HEK293 (cell line): ENCODE data around the gene GTF2F2.

ENCODE experiments used
- CTCF ChIA-PET: fragments of 350-600 bp; formaldehyde crosslinking; extraction: SDS; loops from one replicate; lab custom pipeline; 2021; ENCODE audit warnings: antibody characterized with exemption; lab: Yijun Ruan, JAX
- POLR2A ChIA-PET: fragments of 300-600 bp; formaldehyde crosslinking; extraction: SDS; loops from one replicate; lab custom pipeline; 2020; ENCODE audit warnings: antibody characterized with exemption, inconsistent platforms; lab: Yijun Ruan, JAX
- H3K27ac ChIP-seq: fragments of 200-500 bp; sonication (Bioruptor generic); 2 replicates; pipeline ENCODE4 v1.5.1; 2014; ENCODE audit warnings: low read depth, low read length, control low read depth, inconsistent platforms; ENCODE audit errors: extremely low read depth
- H3K36me3 ChIP-seq, 2 experiments: fragments of 200-500 bp in 1 of 2; sonication (Bioruptor generic) in 1 of 2; 1 replicate in 1 of 2; 2 replicates in 1 of 2; pipeline ENCODE4 v1.5.1; 2014 to 2017; ENCODE audit warnings: inconsistent platforms in 2 of 2, low read length in 2 of 2; ENCODE audit not compliant: control insufficient read depth in 2 of 2, insufficient read depth in 1 of 2
- H3K4me1 ChIP-seq: fragments of 200-500 bp; sonication (Bioruptor generic); 2 replicates; pipeline ENCODE4 v1.5.1; 2014; ENCODE audit warnings: mild to moderate bottlenecking, low read length, inconsistent platforms; ENCODE audit not compliant: control insufficient read depth, insufficient read depth
- H3K4me3 ChIP-seq: 2 replicates; pipeline ENCODE4 v1.5.1; 2011; ENCODE audit warnings: low read depth, mild to moderate bottlenecking, control low read depth, low read length, moderate library complexity
- H3K9me3 ChIP-seq: fragments of 200-500 bp; sonication (Bioruptor generic); 2 replicates; pipeline ENCODE4 v1.5.1; 2014; ENCODE audit warnings: low read depth, low read length, inconsistent platforms; ENCODE audit not compliant: control insufficient read depth, insufficient read depth
- FEZF1 ChIP-seq: fragments of 450-650 bp; formaldehyde crosslinking; IDR thresholded peaks from 2 replicates; pipeline ENCODE4 v1.5.1; 2016; ENCODE audit warnings: missing biosample characterization, missing genetic modification characterization
- GLI4 ChIP-seq: fragments of 450-650 bp; formaldehyde crosslinking; IDR thresholded peaks from 2 replicates; pipeline ENCODE4 v1.5.1; 2016; ENCODE audit warnings: missing biosample characterization, missing genetic modification characterization
- HIC1 ChIP-seq: fragments of 450-650 bp; formaldehyde crosslinking; IDR thresholded peaks from 2 replicates; pipeline ENCODE4 v1.5.1; 2016; ENCODE audit warnings: missing biosample characterization, missing genetic modification characterization
- PRDM1 ChIP-seq: fragments of 450-650 bp; formaldehyde crosslinking; IDR thresholded peaks from 2 replicates; pipeline ENCODE4; 2016; ENCODE audit warnings: missing biosample characterization, missing genetic modification characterization
- PRDM6 ChIP-seq: fragments of 450-650 bp; formaldehyde crosslinking; IDR thresholded peaks from 2 replicates; pipeline ENCODE4 v1.5.1; 2017; ENCODE audit warnings: missing biosample characterization, missing genetic modification characterization
- TRIM28 ChIP-seq: IDR thresholded peaks from 2 replicates; pipeline ENCODE4 v1.6.1; 2011; ENCODE audit warnings: low read length, control low read depth, borderline replicate concordance
- ZBTB11 ChIP-seq: fragments of 450-650 bp; formaldehyde crosslinking; conservative IDR thresholded peaks from 2 replicates; pipeline ENCODE4 v1.5.1; 2016; ENCODE audit warnings: low read depth, missing biosample characterization, missing genetic modification characterization
- ZNF280C ChIP-seq: fragments of 450-650 bp; formaldehyde crosslinking; IDR thresholded peaks from 2 replicates; pipeline ENCODE4 v1.5.1; 2016; ENCODE audit warnings: missing biosample characterization, missing genetic modification characterization
- ZNF600 ChIP-seq: fragments of 450-650 bp; formaldehyde crosslinking; IDR thresholded peaks from 2 replicates; pipeline ENCODE4 v1.5.1; 2016; ENCODE audit warnings: missing biosample characterization, missing genetic modification characterization
- ZNF654 ChIP-seq: fragments of 450-650 bp; formaldehyde crosslinking; IDR thresholded peaks from 2 replicates; pipeline ENCODE4 v1.5.1; 2016; ENCODE audit warnings: low read depth, missing biosample characterization, missing genetic modification characterization
- ZNF660 ChIP-seq: fragments of 450-650 bp; IDR thresholded peaks from 2 replicates; pipeline ENCODE4 v1.5.1; 2018; ENCODE audit warnings: missing biosample characterization, mild to moderate bottlenecking, missing genetic modification characterization
- ZNF76 ChIP-seq: fragments of 450-650 bp; formaldehyde crosslinking; IDR thresholded peaks from 2 replicates; pipeline ENCODE4; 2016; ENCODE audit warnings: low read depth, missing biosample characterization, missing genetic modification characterization, borderline replicate concordance
- ZSCAN5A ChIP-seq: fragments of 450-650 bp; formaldehyde crosslinking; IDR thresholded peaks from 2 replicates; pipeline ENCODE4 v1.5.1; 2016; ENCODE audit warnings: missing biosample characterization, missing genetic modification characterization

Gene GTF2F2

GRCh38 chr13:45191874-45192273 is 71.6 kb downstream of the GTF2F2 start:
- H3K27ac ChIP-seq: no peak overlapping the region
- POLR2A ChIA-PET: no interaction called here
- H3K4me1 ChIP-seq: no peaks in the 10 kb centered on the region
- H3K9me3 ChIP-seq: no peaks in the 10 kb centered on the region
- CTCF ChIA-PET: interaction anchor here (1.1 kb wide), 1 partner anchor 144 kb away, joined by 3 read pairs; no protein-coding TSS in a partner anchor
- H3K36me3 ChIP-seq: no peaks in the 10 kb centered on the region
- no peak overlapping the region for H3K4me3 ChIP-seq
- TF ChIP-seq ZNF280C (tag by site-specific recombination) (no peak), PRDM6 (tag by site-specific recombination) (peak; percentile 99), HIC1 (tag by site-specific recombination) (no peak), ZSCAN5A (tag by site-specific recombination) (no peak), ZNF76 (tag by site-specific recombination) (no peak), FEZF1 (tag by site-specific recombination) (peak; percentile 61)
- TF ChIP-seq, all 188 proteins: peak for 2

GRCh38 chr13:45194081-45194939 is 74.0 kb downstream of the GTF2F2 start:
- Histone ChIP-seq H3K36me3 (no peaks in the 10 kb centered on the region), H3K27ac (no peak overlapping the region), H3K4me1 (no peaks in the 10 kb centered on the region), H3K9me3 (no peaks in the 10 kb centered on the region), H3K4me3 (no peak overlapping the region)
- no peak for TF ChIP-seq TRIM28
- TF ChIP-seq ZNF654 (tag by site-specific recombination): 0 out of 2 replicates have a peak, but pooled peaks have one; percentile 10
- TF ChIP-seq GLI4 (tag by site-specific recombination): no peak
- TF ChIP-seq PRDM1 (tag by site-specific recombination): peak; percentile 48; the same call in 1 of the 2 replicates
- no peak for TF ChIP-seq ZBTB11
- TF ChIP-seq ZNF600 (tag by site-specific recombination): peak; percentile 93
- TF ChIP-seq ZNF660 (tag by site-specific recombination): peak; percentile 99
- ChIA-PET CTCF (interaction anchor here (0.7 to 1.1 kb wide), 2 partner anchors 37 to 63 kb away, joined by 3 read pairs; no protein-coding TSS in a partner anchor), POLR2A (interaction anchor here (0.6 kb wide), 1 partner anchor 219 kb away, joined by 3 read pairs; no protein-coding TSS in a partner anchor)
